Myocyte (in vitro differentiated cells): ENCODE measurements around the gene RPRD1B. TPM values are rescaled to one million over a fixed set of nuclear protein-coding genes. Genes with fewer than 3 reads are reported as not detected.

Source experiments
- DNase-seq: peaks from one replicate; pipeline ENCODE4 v3.0.0-alpha.2; 2012; ENCODE audit warnings: low read depth
- total RNA-seq: library from RNA; depleted of rRNA; stranded (reverse); fragments of >200 nt; gene quantifications from 2 replicates; pipeline ENCODE4 v1.2.3, GENCODE V29; 2014

RPRD1B gene
- total RNA-seq, 1 donor from 2014 or later = 24.3 TPM

DNA sequence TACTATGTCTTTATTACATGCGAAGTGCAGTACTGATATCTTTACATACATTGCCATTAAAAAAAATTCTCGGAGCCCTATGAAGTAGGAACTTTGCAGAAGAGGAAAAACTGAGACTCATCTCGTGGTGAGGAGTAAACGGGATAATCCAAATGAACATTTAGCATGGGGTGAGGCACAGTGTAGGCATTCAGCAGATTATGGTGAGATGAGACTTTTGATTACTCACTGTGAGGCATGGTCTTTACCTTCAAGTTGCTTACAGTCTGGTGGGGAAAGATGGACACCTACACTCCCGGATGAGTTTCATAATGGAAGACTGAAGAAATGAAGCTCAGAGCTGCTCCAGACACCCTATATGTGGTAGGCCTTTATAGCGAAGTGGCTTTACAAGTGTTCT, 1.4 kb downstream of the RPRD1B start:
- DNase-seq = no peak

GRCh38 chr20:38036366-38036765, 2.8 kb downstream of the RPRD1B start:
- DNase-seq = no peak

DNA sequence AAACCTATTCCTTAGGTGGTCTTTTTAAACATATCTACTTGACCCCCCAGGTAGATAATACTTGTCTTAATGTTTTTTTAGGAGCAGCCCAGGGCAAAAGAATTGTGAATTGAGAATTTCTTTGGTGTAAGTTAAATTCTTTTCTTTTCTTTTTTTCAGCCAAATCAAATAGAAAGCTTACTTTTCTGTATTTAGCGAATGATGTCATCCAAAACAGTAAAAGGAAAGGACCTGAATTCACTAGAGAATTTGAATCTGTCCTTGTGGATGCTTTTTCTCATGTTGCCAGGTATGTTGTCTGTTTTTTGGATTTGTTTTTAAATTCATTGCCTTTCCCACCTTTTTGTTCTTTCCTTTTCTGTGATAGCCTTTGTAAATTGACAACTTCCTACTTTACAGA, 6.7 kb downstream of the RPRD1B start:
- no peak for DNase-seq

DNA sequence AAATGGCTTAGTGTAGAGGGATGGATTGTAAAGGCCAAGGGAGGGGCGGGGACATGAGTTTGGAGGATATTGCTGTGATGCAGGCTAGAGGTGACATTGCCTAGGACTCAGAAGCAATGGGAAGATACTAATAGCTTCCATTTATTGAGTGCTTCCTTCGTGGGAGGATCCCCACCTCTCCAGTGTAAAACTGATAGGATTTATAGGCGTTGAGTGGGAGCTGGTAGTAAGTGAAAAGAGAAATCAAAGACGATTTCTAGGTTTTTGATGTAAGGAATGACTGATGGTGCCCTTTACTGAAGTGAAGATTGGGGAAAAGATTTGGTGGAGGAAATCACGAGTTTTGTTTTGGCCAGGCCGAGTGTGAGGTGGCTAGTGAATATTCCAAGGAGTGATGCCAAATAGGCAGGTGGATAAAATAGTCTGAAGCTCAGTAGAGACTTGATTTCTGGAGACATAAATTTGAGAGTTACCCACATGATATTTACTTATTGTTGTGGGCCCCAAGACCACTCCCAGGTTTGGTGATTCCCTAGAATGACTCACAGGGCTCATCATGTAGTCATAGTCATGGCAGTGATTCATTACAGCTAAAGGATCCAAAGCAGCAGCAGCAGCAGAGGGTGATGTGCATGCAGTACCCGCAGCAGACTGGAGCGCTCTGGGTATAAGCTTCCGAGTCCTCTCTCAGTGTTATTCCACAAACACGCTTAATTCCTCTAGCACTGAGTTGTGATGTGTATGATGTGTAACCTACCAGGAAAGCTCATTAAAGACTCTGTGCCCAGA, 10.2 kb downstream of the RPRD1B start:
- peak; percentile 88 for DNase-seq

DNA sequence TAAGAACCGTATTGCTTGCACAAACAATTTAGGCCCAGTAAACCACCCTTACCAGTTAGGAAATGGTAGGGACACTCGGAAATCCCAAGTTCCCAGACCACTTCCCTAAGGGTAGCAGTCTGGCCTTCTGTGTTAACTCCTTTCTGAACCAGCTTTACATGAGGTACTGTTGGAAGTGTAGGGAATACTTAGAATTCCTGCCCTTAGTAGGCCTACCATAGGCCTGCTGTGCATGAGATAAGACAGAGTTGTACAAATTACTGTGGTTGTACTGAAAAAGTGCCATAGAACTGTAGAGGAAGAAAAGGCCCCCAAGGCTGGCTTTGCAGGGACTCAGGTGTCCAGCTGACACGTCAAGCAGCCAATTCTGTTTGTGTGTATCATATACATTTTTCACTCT, 11.1 kb downstream of the RPRD1B start:
- DNase-seq = no peak

DNA sequence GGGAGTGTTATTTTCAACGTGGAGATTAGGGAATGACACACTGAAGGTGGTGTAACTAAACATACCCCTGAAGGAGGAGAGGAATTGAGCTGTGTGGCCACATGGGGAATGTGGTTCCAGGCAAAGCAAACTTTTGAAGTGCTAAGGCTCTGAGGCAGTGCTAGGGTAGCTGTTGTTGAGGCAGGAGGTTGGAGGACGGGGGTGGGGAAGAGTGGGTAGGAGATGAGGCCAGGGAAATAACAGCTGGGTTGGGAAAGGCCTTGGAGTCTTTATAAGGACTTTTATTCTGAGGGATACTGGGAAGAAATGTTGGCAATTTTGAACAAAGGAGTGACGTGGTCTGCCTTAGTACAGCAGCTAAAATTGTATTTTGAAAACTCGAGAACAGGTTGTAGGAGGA, 13.0 kb downstream of the RPRD1B start:
- peak; percentile 82 for DNase-seq

GRCh38 chr20:38049800-38050199, 16.3 kb downstream of the RPRD1B start:
- peak; percentile 59 for DNase-seq

DNA sequence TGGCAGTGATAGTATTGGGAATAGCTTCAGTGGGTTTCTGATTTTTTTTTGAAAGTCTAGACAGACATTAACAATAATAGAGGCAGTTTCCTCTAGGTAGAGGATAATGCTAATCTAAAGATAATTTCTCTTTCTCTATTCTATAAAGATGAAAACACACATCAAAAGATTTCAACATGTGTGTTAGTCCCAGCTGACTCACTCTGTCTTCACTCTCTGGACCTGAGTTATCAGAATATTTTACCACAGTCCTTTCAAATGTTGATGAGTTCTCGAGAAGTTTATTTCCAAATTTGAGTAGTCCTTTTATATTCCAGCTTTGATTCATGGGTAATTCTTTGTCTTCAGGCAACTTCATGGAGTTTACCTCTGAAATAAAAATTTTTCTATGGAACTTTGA, 17.1 kb downstream of the RPRD1B start:
- no peak for DNase-seq

DNA sequence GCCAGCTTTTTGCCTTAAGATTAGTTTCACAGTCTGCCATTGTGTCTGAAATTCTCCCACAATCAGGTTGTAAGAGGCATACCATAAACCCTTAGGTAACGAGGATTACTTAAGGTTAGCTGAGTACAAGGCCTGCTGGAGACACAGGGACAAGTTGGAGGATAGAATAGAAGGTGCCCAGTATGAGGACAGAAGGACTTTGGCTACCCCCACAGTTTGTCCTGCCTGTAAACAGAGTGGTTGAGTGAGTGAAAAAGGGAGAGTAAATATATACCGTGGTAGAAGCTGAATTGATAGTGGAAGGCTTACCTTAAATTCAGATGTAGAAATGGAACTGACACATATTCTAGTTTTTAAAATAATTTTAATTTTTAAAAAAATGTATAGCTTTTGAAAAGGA, 19.3 kb downstream of the RPRD1B start:
- no peak for DNase-seq

GRCh38 chr20:38054647-38055046, 21.1 kb downstream of the RPRD1B start:
- DNase-seq = no peak

DNA sequence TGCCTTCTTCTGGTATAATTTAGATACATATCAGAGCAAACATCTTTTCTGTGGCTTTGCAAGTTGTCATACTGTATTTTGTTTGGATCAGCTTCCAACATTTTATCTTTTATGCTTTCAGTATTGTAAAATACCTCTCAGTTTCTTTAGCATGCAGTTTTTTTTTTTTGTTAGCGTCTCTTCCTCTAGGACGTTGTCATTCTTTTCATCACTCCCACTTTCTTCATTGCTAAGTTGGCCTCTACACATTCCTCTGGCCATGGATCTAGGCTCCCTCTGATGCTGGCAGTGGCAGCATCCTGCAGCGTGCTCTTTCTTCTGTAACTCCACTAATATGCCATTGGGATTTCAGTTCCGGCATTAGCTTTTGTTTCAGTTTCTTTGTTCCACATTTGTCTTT, 21.7 kb downstream of the RPRD1B start:
- no peak for DNase-seq

- no peak for DNase-seq
Measured at GRCh38 chr20:38055848-38056247, 22.3 kb downstream of the RPRD1B start.

DNA sequence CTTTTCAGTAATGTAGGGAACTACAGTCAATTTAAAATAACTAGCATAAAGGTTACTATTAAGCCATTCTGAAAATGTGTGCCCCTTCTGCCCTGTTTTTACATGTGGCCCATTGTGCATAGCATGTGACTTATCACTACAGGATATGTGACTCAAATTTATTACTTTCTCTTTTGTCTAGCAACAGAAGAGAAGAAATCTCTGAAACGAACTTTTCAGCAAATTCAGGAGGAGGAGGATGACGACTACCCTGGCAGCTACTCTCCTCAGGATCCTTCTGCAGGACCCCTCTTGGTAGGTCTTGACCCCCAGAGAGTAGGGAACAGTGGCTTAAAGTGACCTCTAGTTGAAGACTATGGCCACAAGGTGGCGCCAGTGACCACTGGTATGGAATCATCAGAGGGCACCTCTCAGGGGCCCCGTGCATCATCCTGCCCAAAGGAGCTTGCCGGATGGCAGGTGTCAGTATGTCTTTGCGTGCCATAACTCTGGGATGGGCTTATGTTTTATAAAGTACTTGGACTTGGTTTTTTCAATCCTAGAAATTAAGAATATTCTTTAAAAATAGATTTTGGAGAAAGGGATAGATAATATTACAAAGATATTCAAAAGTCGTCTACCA, 23.9 kb downstream of the RPRD1B start:
- DNase-seq = peak; percentile 87

GRCh38 chr20:38059832-38060231, 26.3 kb downstream of the RPRD1B start:
- no peak for DNase-seq

DNA sequence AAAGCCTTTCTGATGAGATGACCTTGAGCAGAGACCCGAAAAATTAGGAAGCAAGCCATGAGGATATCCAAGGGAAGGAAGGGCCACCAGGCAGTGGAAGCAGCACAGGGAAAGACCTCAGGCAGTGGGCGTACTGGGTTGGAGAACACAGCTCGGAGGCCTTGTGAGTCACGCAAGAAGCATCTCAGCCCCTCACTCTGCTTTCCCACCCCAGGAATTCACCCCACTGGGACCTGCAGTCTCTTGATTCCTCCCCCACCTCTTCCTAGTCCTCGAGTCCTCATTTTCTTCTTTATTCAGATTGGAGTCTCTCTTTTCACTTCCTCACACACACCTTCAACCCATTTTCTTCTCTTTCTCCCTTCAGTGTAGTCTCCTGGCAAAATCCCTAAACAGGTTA, 27.0 kb downstream of the RPRD1B start:
- no peak for DNase-seq

- DNase-seq = no peak
Measured at GRCh38 chr20:38061109-38061508, 27.6 kb downstream of the RPRD1B start.

DNA sequence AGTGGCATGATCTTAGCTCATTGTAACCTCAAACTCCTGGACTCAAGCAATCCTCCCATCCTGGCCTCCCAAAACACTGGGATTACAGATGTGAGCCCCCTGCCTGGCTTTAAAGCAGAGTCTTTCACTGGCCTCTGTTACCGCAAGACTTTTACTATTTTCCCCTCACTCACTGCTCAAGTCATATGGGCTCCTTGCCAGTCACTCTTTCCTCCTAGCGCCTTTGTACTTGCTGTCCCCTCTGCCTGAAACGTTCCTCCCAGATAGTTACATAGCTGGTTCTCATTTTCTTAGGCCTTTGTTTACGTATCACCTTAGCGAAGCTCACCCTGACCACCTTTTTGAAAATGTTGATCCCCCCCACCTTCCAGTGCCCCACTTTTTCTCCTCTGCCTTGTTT, 29.3 kb downstream of the RPRD1B start:
- no peak for DNase-seq

DNA sequence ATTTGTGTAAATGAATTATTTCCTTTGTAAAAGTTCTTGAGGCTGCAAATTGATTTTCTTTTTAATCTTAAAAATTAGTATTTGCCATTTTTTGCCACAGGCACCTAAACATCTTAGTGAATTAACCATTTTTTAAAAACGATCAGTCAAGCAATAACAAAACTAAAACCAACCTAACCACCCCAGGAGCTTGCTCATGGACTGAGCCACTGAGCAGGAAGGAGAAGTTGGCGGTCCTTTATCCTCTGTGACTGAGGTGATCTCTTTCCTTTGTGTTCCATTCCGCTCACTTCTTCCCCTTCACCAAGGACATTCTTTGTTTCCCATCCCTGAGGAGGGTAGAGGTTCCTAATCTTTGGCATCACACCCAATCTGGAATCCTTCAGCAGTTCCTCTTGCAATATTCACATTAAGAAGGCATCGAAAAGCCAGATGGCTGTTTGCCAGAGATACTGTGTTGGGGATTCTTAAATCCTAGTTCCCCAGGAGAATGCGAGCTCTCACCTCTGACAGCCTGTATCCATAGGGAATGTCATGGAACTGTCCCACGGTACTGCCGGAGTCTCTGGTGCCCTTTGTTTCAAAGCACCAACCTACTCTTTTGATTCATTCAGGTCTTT, 30.5 kb downstream of the RPRD1B start:
- DNase-seq = no peak

DNA sequence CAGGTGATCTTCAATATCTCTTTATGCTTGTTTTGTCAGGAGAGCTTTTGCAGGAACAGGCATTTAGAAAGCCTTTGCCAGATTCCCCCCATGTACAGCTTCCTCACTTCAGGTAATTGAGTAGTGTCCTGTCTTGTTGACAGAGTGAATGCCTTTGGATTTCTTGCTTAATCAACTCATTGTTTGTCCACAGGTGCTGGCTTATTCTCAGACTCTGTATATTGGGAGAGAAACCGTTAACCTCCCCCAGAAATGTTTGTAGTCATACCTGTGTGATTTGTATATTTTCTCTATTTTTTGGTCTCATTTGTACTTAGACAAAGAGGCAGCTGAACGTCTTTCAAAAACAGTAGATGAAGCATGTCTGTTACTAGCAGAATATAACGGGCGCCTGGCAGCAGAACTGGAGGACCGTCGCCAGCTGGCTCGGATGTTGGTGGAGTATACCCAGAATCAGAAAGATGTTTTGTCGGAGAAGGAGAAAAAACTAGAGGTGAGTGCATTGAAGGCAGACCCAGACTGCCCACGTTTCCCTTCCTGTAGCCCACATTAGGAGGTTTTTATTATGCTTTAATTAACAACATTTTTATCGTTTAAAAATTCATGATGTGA, 32.3 kb downstream of the RPRD1B start:
- no peak for DNase-seq

DNA sequence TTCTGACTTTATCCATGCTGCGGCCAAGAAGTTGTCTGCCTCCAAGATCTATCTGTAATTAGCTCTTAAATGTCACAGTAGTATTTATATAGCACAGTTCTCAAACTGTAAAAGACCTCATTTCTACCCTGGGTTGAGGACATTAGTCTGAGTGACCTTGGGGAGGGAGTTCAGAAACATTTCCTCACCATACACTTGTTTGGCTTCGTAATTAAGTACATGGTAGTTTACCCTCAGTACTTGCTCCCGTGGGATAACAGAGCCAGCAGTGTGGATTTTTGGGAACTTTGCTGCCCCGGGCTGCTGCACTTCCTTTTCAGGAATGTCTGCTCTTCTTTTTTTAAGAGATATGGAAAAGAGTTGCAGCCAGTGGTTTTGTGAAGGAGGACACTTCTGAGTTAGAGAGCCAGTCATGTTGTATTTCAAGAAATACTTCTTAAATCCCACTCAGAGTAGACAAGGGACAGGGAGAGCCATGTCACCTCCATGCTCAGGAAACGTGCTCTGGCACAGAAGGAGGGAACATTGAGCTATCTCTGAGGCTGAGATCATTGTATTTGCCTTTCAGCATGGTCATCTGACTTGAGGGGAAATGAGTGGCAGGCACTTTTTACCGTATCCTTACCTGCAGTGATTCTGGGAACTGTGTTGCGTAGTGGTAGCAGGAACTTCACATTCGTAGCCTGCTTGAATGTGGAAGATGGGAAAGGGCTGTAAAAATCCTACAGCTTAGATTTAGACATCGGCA, 33.6 kb downstream of the RPRD1B start:
- DNase-seq = no peak

GRCh38 chr20:38067717-38068365, 34.3 kb downstream of the RPRD1B start:
- peak; percentile 85 for DNase-seq
